H1 (cell line): ENCODE results near the gene ARHGDIG. TPM values are rescaled to one million over a fixed set of nuclear protein-coding genes. Genes with fewer than 3 reads are reported as not detected.

Source experiments
- CTCF ChIA-PET: fragments of 300-600 bp; sonication (Branson Sonifier 250); formaldehyde crosslinking; loops from one replicate; lab custom pipeline; 2021; ENCODE audit not compliant: partially characterized antibody; lab: Charles Lee
- POLR2A ChIA-PET: fragments of 300-600 bp; sonication (Branson Sonifier 250); formaldehyde crosslinking; loops from one replicate; lab custom pipeline; 2021; ENCODE audit warnings: inconsistent platforms; ENCODE audit not compliant: partially characterized antibody; lab: Charles Lee
- DNase-seq, 2 experiments: peaks; one replicate each; pipeline versions ENCODE4 v3.0.0 to v3.0.0-alpha.2; 2010 to 2022; ENCODE audit warnings: low spot score in 2 of 2, low read depth in 1 of 2, mixed read lengths in 1 of 2
- FAIRE-seq: peaks from 2 replicates; lab custom pipeline; 2011; peaks lifted over from hg19 to GRCh38; lab: Jason Lieb, UNC
- H2AFZ ChIP-seq: 2 replicates; pipeline ENCODE4 v1.8.1; 2012; ENCODE audit warnings: low read length, inconsistent platforms
- H2AK5ac ChIP-seq: 2 replicates; pipeline ENCODE4 v1.6.1; 2013; ENCODE audit warnings: low read depth, low read length
- H2BK120ac ChIP-seq: replicated peaks from 2 replicates; pipeline ENCODE3; 2013; ENCODE audit warnings: low read depth, low read length, inconsistent platforms
- H2BK12ac ChIP-seq: 2 replicates; pipeline ENCODE4 v1.6.1; 2013; ENCODE audit warnings: low read depth, low read length
- H2BK15ac ChIP-seq: 2 replicates; pipeline ENCODE4 v1.6.1; 2013; ENCODE audit warnings: low read length
- H2BK20ac ChIP-seq: 2 replicates; pipeline ENCODE4 v1.6.1; 2013; ENCODE audit warnings: low read length
- H2BK5ac ChIP-seq: 2 replicates; pipeline ENCODE4 v1.6.1; 2013; ENCODE audit warnings: low read depth, low read length
- H3K14ac ChIP-seq: 2 replicates; pipeline ENCODE4 v1.6.1; 2013; ENCODE audit warnings: inconsistent platforms; ENCODE audit not compliant: insufficient read length
- H3K18ac ChIP-seq: 2 replicates; pipeline ENCODE4 v1.6.1; 2013; ENCODE audit warnings: low read length; ENCODE audit errors: extremely low read depth
- H3K23ac ChIP-seq: 2 replicates; pipeline ENCODE4 v1.6.1; 2013; ENCODE audit warnings: inconsistent platforms; ENCODE audit not compliant: insufficient read length
- H3K23me2 ChIP-seq: 2 replicates; pipeline ENCODE4 v1.6.1; 2013; ENCODE audit warnings: low read depth, low read length
- H3K27ac ChIP-seq: 2 replicates; pipeline ENCODE4 v1.6.1; 2011; ENCODE audit warnings: low read depth, low read length, inconsistent platforms
- H3K27me3 ChIP-seq, 4 experiments: replicated peaks in 1 of 4; 1 replicate in 1 of 4; 2 replicates in 3 of 4; pipeline versions ENCODE4 v1.6.1 to v1.8.1; 2011 to 2013; ENCODE audit warnings: low read length in 3 of 4, mild to moderate bottlenecking in 3 of 4, inconsistent platforms in 2 of 4, mixed read lengths in 2 of 4, moderate library complexity in 1 of 4; ENCODE audit not compliant: control insufficient read depth in 3 of 4, insufficient read depth in 3 of 4; ENCODE audit errors: extremely low read depth in 1 of 4
- H3K36me3 ChIP-seq, 4 experiments: 2 replicates each; pipeline versions ENCODE4 v1.6.1 to v1.8.1; 2011 to 2013; ENCODE audit warnings: mild to moderate bottlenecking in 4 of 4, low read length in 3 of 4, moderate library complexity in 2 of 4, control low read depth in 1 of 4, inconsistent platforms in 1 of 4; ENCODE audit not compliant: insufficient read depth in 4 of 4, control insufficient read depth in 2 of 4
- H3K4ac ChIP-seq: replicated peaks from 2 replicates; pipeline ENCODE3; 2013; ENCODE audit warnings: low read length, low read depth, mixed read lengths, inconsistent platforms; ENCODE audit not compliant: insufficient read length
- H3K4me1 ChIP-seq, 4 experiments: replicated peaks in 1 of 4; 1 replicate in 1 of 4; 2 replicates in 3 of 4; pipeline versions ENCODE4 v1.6.1 to v1.8.1; 2011 to 2013; ENCODE audit warnings: low read length in 3 of 4, inconsistent platforms in 2 of 4, mixed read lengths in 1 of 4; ENCODE audit not compliant: insufficient read depth in 4 of 4, control insufficient read depth in 3 of 4
- H3K4me2 ChIP-seq, 2 experiments: 2 replicates each; pipeline versions ENCODE4 v1.6.1 to v1.8.1; 2011 to 2013; ENCODE audit warnings: low read depth in 2 of 2, low read length in 2 of 2, control low read depth in 1 of 2, inconsistent platforms in 1 of 2, mild to moderate bottlenecking in 1 of 2; ENCODE audit not compliant: insufficient read depth in 1 of 2
- H3K4me3 ChIP-seq, 4 experiments: fragments of 200-600, 300-600 bp in 1 of 4; sonication (generic), shearing (Covaris generic), sonication (Bioruptor Twin) in 1 of 4; 2 replicates each; pipeline versions ENCODE4 v1.5.1 to v1.8.1; 2011 to 2016; ENCODE audit warnings: low read length in 4 of 4, low read depth in 3 of 4, control low read depth in 2 of 4, inconsistent platforms in 2 of 4, mild to moderate bottlenecking in 2 of 4, mixed read lengths in 1 of 4, moderate library complexity in 1 of 4; ENCODE audit not compliant: insufficient read depth in 2 of 4; ENCODE audit errors: extremely low read depth in 1 of 4
- H3K56ac ChIP-seq: replicated peaks from 2 replicates; pipeline ENCODE3; 2013; ENCODE audit warnings: low read depth, mild to moderate bottlenecking, mixed read lengths, low read length, inconsistent platforms; ENCODE audit not compliant: insufficient read length
- H3K79me1 ChIP-seq: 2 replicates; pipeline ENCODE4 v1.6.1; 2013; ENCODE audit warnings: low read depth, low read length, control low read depth
- H3K79me2 ChIP-seq, 2 experiments: 2 replicates each; pipeline versions ENCODE4 v1.6.1 to v1.8.1; 2012 to 2013; ENCODE audit warnings: low read length in 2 of 2, mild to moderate bottlenecking in 2 of 2, inconsistent platforms in 1 of 2; ENCODE audit not compliant: insufficient read depth in 2 of 2, control insufficient read depth in 1 of 2
- H3K9ac ChIP-seq, 4 experiments: replicated peaks in 1 of 4; 1 replicate in 1 of 4; 2 replicates in 3 of 4; pipeline versions ENCODE4 v1.6.1 to v1.8.1; 2011 to 2013; ENCODE audit warnings: low read depth in 3 of 4, low read length in 3 of 4, control low read depth in 2 of 4, mild to moderate bottlenecking in 2 of 4, moderate library complexity in 2 of 4, inconsistent platforms in 1 of 4; ENCODE audit errors: extremely low read depth in 1 of 4
- H3K9me3 ChIP-seq, 2 experiments: 2 replicates each; pipeline versions ENCODE4 v1.6.1 to v1.8.1; 2012 to 2013; ENCODE audit warnings: mild to moderate bottlenecking in 2 of 2, moderate library complexity in 2 of 2, control low read depth in 1 of 2, inconsistent platforms in 1 of 2, low read depth in 1 of 2, low read length in 1 of 2, mixed read lengths in 1 of 2; ENCODE audit not compliant: insufficient read depth in 2 of 2
- H4K20me1 ChIP-seq, 2 experiments: replicated peaks in 1 of 2; 2 replicates each; pipeline versions ENCODE3 to v1.8.1; 2011 to 2013; ENCODE audit warnings: inconsistent platforms in 2 of 2, low read length in 2 of 2, mild to moderate bottlenecking in 1 of 2; ENCODE audit not compliant: insufficient read depth in 2 of 2, control insufficient read depth in 1 of 2
- H4K5ac ChIP-seq: 2 replicates; pipeline ENCODE4 v1.6.1; 2013; ENCODE audit warnings: low read length, low read depth, mixed read lengths, inconsistent platforms; ENCODE audit not compliant: insufficient read length
- H4K8ac ChIP-seq: 2 replicates; pipeline ENCODE4 v1.8.0; 2013; ENCODE audit warnings: mild to moderate bottlenecking, moderate library complexity, low read length, inconsistent platforms; ENCODE audit not compliant: insufficient read depth; ENCODE audit errors: extremely low read depth
- H4K91ac ChIP-seq: replicated peaks from 2 replicates; pipeline ENCODE3; 2013; ENCODE audit warnings: low read length, mixed read lengths, inconsistent platforms; ENCODE audit not compliant: insufficient read length
- BCL11A ChIP-seq, 2 experiments: IDR thresholded peaks; one replicate each; pipeline ENCODE4 v1.6.1; 2011; ENCODE audit warnings: low read depth in 2 of 2, low read length in 2 of 2, mild to moderate bottlenecking in 2 of 2
- CEBPB ChIP-seq: IDR thresholded peaks from 2 replicates; pipeline ENCODE4 v1.6.1; 2012; ENCODE audit warnings: low read depth, low read length
- CTBP2 ChIP-seq: IDR thresholded peaks from 2 replicates; pipeline ENCODE4 v1.7.0; 2011; ENCODE audit warnings: borderline replicate concordance, mild to moderate bottlenecking, moderate library complexity, mixed read lengths, low read length; ENCODE audit not compliant: insufficient read depth, insufficient read length
- EZH2 ChIP-seq: fragments of 200-600 bp; sonication (generic); IDR thresholded peaks from 2 replicates; pipeline ENCODE4 v1.7.1; 2012; ENCODE audit warnings: low read depth, mild to moderate bottlenecking, moderate library complexity, low read length, inconsistent platforms; ENCODE audit not compliant: severe bottlenecking
- KDM1A ChIP-seq: fragments of 200-600, 300-600 bp; sonication (generic); IDR thresholded peaks from 2 replicates; pipeline ENCODE4 v1.7.1; 2016; ENCODE audit warnings: mild to moderate bottlenecking, low read length, borderline replicate concordance
- KDM4A ChIP-seq: IDR thresholded peaks from one replicate; pipeline ENCODE4 v1.7.1; 2012; ENCODE audit warnings: low read depth, mild to moderate bottlenecking, moderate library complexity, low read length, inconsistent platforms; ENCODE audit not compliant: severe bottlenecking
- NRF1 ChIP-seq: IDR thresholded peaks from 2 replicates; pipeline ENCODE4 v1.6.1; 2011; ENCODE audit warnings: mild to moderate bottlenecking, low read depth, low read length, improper control_type of control experiment
- RFX5 ChIP-seq: IDR thresholded peaks from 2 replicates; pipeline ENCODE4 v1.6.1; 2011; ENCODE audit warnings: low read depth, low read length, improper control_type of control experiment, borderline replicate concordance
- SP1 ChIP-seq: IDR thresholded peaks from 2 replicates; pipeline ENCODE4 v1.6.1; 2011; ENCODE audit warnings: low read depth, low read length
- ZNF274 ChIP-seq: IDR thresholded peaks from 2 replicates; pipeline ENCODE4 v1.7.0; 2012; ENCODE audit warnings: low read length, borderline replicate concordance; ENCODE audit errors: extremely low read depth
- WGBS, 2 experiments: shearing (Covaris generic) in 1 of 2; methylation state at CpG; one replicate each; pipeline versions ENCODE4 v1.1.6 to v1.1.7; 2013 to 2015; ENCODE audit warnings: low lambda C conversion rate in 2 of 2, mixed read lengths in 2 of 2, inconsistent platforms in 1 of 2, low coverage in 1 of 2, missing lambda C conversion rate in 1 of 2; ENCODE audit not compliant: insufficient replicate concordance in 2 of 2, insufficient coverage in 1 of 2, insufficient read length in 1 of 2; ENCODE audit errors: extremely low coverage in 1 of 2, missing lambda C conversion rate in 1 of 2; 5-methylcytosine and 5-hydroxymethylcytosine counted together
- polyA plus RNA-seq, 7 experiments: library from polyadenylated mRNA; depleted of rRNA in 3 of 7; stranded (reverse) in 5 of 7; unstranded in 2 of 7; fragments of >200 nt in 5 of 7; fragments of 200-250 nt in 2 of 7; gene quantifications; 1 replicate in 5 of 7; 2 replicates in 1 of 7; 4 replicates in 1 of 7; pipeline versions ENCODE4 v1.2.1 to v1.2.3, GENCODE V29; 2011 to 2013; ENCODE audit warnings: missing spikeins in 2 of 7, mixed read lengths in 2 of 7
- total RNA-seq: library from RNA; stranded (reverse); fragmentation: NEBNext Ultra II Directional; extraction: Animal tissue kit (Norgen Biotek cat#: 25700); gene quantifications from 2 replicates; pipeline ENCODE4 v1.2.1, GENCODE V29; 2021
- TF ChIP-seq, protein P1 (sequence below): IDR thresholded peaks from 2 replicates; pipeline ENCODE4 v1.6.1; 2011; ENCODE audit warnings: low read depth, mild to moderate bottlenecking, low read length; ENCODE audit not compliant: insufficient read depth

ARHGDIG gene
- total and polyA plus RNA-seq, 2 of the 8 experiments (the other 6 are each of a cell fraction or from before 2014, with no cell fraction given), result 1.2 to 2.9 TPM

DNA sequence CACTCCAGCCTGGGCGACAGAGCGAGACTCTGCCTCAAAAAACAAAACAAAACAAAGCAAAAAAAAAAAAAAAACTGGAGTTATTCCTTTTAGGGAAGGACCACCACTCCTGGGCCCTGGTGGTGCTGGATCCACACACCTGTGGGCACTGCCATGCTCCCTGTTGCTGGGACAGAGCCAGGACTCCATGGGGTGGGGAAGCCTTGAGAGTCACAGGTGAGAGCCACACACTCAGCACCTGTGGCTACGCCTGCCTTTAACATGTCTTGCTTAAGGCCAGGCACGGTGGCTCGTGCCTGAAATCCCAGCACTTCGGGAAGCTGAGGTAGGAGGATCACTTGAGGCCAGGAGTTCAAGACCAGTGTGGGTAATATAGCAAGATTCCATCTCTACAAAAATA is 20.8 kb downstream of the ARHGDIG start:
- H2AK5ac ChIP-seq, result no peak overlapping the region
- no peak overlapping the region for H2AFZ ChIP-seq
- no peaks in the 10 kb centered on the region; the same call in 1 of the 2 replicates for H3K79me1 ChIP-seq
- H3K23me2 ChIP-seq, result 0 out of 2 replicates have a peak, but pooled peaks cover 2% of the 10 kb centered on the region
- 100% methylated on average over 4 of the region's 6 CpGs; no CpG with 5 or more reads in 1 of the 2 experiments for WGBS, 2 experiments
- H4K20me1 ChIP-seq, result peaks cover 2 to 3% of the 10 kb centered on the region in 2 experiments
- H3K4me1 ChIP-seq, result no peaks in the 10 kb centered on the region
- peaks cover 0 to 22% (median 0%) of the 10 kb centered on the region in 4 experiments; a peak in 5 of 8 replicates for H3K36me3 ChIP-seq
- no peak overlapping the region for H2BK5ac ChIP-seq
- H3K14ac ChIP-seq, result no peak overlapping the region
- H3K18ac ChIP-seq, result no peak overlapping the region
- no peak overlapping the region for H4K8ac ChIP-seq
- no peak overlapping the region for H3K23ac ChIP-seq
- H3K4me2 ChIP-seq, result no peak overlapping the region
- TF ChIP-seq SP1 (no peak), NRF1 (no peak), KDM4A (no peak), BCL11A (IDR thresholded peaks at IDR 0.05; ENCODE audit: low read depth in 2 of 2, low read length in 2 of 2) (no peak), RFX5 (no peak), CTBP2 (no peak), EZH2 (no peak), KDM1A (no peak), CEBPB (no peak), ZNF274 (no peak)
- TF ChIP-seq, protein P1, sequence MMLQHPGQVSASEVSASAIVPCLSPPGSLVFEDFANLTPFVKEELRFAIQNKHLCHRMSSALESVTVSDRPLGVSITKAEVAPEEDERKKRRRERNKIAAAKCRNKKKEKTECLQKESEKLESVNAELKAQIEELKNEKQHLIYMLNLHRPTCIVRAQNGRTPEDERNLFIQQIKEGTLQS, result no peak
- H2BK12ac ChIP-seq, result no peak overlapping the region
- POLR2A ChIA-PET, result no interaction called here
- no peak overlapping the region for H2BK15ac ChIP-seq
- no peak overlapping the region for H2BK20ac ChIP-seq
- no peaks in the 10 kb centered on the region for H3K9me3 ChIP-seq
- H3K56ac ChIP-seq, result no peak overlapping the region
- no peaks in the 10 kb centered on the region for H3K27me3 ChIP-seq
- no peak overlapping the region for H3K4me3 ChIP-seq
- no peaks in the 10 kb centered on the region for H3K79me2 ChIP-seq
- CTCF ChIA-PET, result interaction anchor here (0.7 to 3.4 kb wide), 2 partner anchors 8 to 977 kb away, joined by 3 to 10 read pairs; no protein-coding TSS in a partner anchor
- DNase-seq (no peak), FAIRE-seq (no peak)
- no peak overlapping the region for H2BK120ac ChIP-seq
- H3K27ac ChIP-seq, result no peak overlapping the region
- no peak overlapping the region for H4K5ac ChIP-seq
- no peak overlapping the region for H4K91ac ChIP-seq
- no peak overlapping the region for H3K4ac ChIP-seq
- H3K9ac ChIP-seq, result no peak overlapping the region
